ENCODE results near the gene NSUN2.

The NSUN2 gene

DNA sequence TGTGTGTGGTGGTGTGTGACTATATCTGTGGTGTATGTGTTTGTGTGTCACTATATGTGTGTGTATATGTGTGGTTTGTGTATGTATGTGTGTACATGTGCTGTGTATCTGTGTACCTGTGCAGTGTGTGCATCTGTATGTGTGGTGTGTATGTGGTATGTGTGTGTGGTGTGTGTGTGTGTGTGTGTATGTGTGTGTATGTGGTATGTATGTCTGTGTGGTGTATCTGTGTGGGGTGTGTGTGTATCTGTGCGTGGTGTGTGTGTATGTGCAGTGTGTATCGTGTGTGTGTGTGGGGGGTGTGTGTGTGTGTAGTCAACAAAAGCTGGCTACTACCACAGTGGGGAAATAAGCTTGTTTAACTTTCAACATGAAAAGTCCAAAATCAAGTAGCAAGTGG lies 48.8 kb upstream of the NSUN2 start:
- ChIA-PET POLR2A (interaction anchor here (0.6 kb wide), 1 partner anchor 1484 kb away, joined by 3 read pairs; no protein-coding TSS in a partner anchor), CTCF (interaction anchor here (0.9 kb wide), 1 partner anchor 19 kb away, joined by 3 read pairs; no protein-coding TSS in a partner anchor)
- no peak for TF ChIP-seq ZNF274 (IDR thresholded peaks at IDR 0.05; ENCODE audit: low read length)
- TF ChIP-seq ZNF274 (tag by site-specific recombination; IDR thresholded peaks at IDR 0.05; ENCODE audit: borderline replicate concordance) = peak; percentile 75
- TF ChIP-seq SP3 (tag by site-specific recombination; IDR thresholded peaks at IDR 0.05) = no peak
- no peak for TF ChIP-seq REST (tag by site-specific recombination; IDR thresholded peaks at IDR 0.05)
- no peak for TF ChIP-seq KLF9 (tag by site-specific recombination; IDR thresholded peaks at IDR 0.05; ENCODE audit: low read depth)
- peak; percentile 14; the same call in 1 of the 2 replicates for TF ChIP-seq ZNF146 (tag by site-specific recombination; IDR thresholded peaks at IDR 0.05)
- TF ChIP-seq ZNF488 (tag by site-specific recombination; IDR thresholded peaks at IDR 0.05) = 0 out of 2 replicates have a peak, but pooled peaks have one; percentile 21
- TF ChIP-seq ZNF202 (tag by site-specific recombination; IDR thresholded peaks at IDR 0.05; ENCODE audit: borderline replicate concordance) = 0 out of 2 replicates have a peak, but pooled peaks have one; percentile 24
- 0 out of 2 replicates have a peak, but pooled peaks have one; percentile 68 for TF ChIP-seq ZNF473 (tag by site-specific recombination; IDR thresholded peaks at IDR 0.05)
- TF ChIP-seq, protein P1, sequence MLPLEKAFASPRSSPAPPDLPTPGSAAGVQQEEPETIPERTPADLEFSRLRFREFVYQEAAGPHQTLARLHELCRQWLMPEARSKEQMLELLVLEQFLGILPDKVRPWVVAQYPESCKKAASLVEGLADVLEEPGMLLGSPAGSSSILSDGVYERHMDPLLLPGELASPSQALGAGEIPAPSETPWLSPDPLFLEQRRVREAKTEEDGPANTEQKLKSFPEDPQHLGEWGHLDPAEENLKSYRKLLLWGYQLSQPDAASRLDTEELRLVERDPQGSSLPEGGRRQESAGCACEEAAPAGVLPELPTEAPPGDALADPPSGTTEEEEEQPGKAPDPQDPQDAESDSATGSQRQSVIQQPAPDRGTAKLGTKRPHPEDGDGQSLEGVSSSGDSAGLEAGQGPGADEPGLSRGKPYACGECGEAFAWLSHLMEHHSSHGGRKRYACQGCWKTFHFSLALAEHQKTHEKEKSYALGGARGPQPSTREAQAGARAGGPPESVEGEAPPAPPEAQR (tag by site-specific recombination; IDR thresholded peaks at IDR 0.05) = 0 out of 2 replicates have a peak, but pooled peaks have one; percentile 45
- no peak for TF ChIP-seq HOXD13 (CRISPR knock-in tag; IDR thresholded peaks at IDR 0.05; ENCODE audit: borderline replicate concordance)
- TF ChIP-seq ZBTB1 (tag by site-specific recombination; IDR thresholded peaks at IDR 0.05) = no peak
- TF ChIP-seq, protein P2, sequence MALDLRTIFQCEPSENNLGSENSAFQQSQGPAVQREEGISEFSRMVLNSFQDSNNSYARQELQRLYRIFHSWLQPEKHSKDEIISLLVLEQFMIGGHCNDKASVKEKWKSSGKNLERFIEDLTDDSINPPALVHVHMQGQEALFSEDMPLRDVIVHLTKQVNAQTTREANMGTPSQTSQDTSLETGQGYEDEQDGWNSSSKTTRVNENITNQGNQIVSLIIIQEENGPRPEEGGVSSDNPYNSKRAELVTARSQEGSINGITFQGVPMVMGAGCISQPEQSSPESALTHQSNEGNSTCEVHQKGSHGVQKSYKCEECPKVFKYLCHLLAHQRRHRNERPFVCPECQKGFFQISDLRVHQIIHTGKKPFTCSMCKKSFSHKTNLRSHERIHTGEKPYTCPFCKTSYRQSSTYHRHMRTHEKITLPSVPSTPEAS (tag by site-specific recombination; IDR thresholded peaks at IDR 0.05) = peak; percentile 89
- peak; percentile 55; the same call in 1 of the 2 replicates for TF ChIP-seq ZBTB48 (tag by site-specific recombination; IDR thresholded peaks at IDR 0.05)
- TF ChIP-seq ZBTB44 (tag by site-specific recombination; IDR thresholded peaks at IDR 0.05) = no peak
- peak; percentile 74; the same call in 1 of the 2 replicates for TF ChIP-seq ZNF175 (tag by site-specific recombination; IDR thresholded peaks at IDR 0.05)
- 0 out of 2 replicates have a peak, but pooled peaks have one; percentile 23 for TF ChIP-seq KLF8 (tag by site-specific recombination; IDR thresholded peaks at IDR 0.05)
- 0 out of 2 replicates have a peak, but pooled peaks have one; percentile 54 for TF ChIP-seq ZNF157 (tag by site-specific recombination; IDR thresholded peaks at IDR 0.05)
- 0 out of 2 replicates have a peak, but pooled peaks have one; percentile 76 for TF ChIP-seq ZNF239 (tag by site-specific recombination; IDR thresholded peaks at IDR 0.05)
- Histone ChIP-seq H3K9me3 (ENCODE audit: control insufficient read depth, insufficient read depth, low read depth, low read length) (no peaks in the 10 kb centered on the region), H3K4me3 (ENCODE audit: low read depth, low read length) (no peak overlapping the region), H3K4me1 (ENCODE audit: control insufficient read depth, insufficient read depth, low read length) (no peaks in the 10 kb centered on the region), H3K36me3 (ENCODE audit: control insufficient read depth in 2 of 2, insufficient read depth in 1 of 2, low read length in 2 of 2) (no peaks in the 10 kb centered on the region), H3K27ac (ENCODE audit: extremely low read depth, low read depth, low read length) (no peak overlapping the region)
